Breast epithelium (tissue), 4 donors: Measurements from ENCODE around the gene ZNF496. TPM values are rescaled to one million over a fixed set of nuclear protein-coding genes. Genes with fewer than 3 reads are reported as not detected.

Experiments used
- DNase-seq, 2 donors: peaks; one replicate each; pipeline ENCODE4 v3.0.0-alpha.2; 2019; ENCODE audit warnings: low spot score in 2 of 2
- H3K27ac ChIP-seq, 2 donors: fragments of 200-600 bp; sonication (generic) in 1 of 2; one replicate each; pipeline ENCODE4 v1.5.1; 2016 to 2019; ENCODE audit warnings: mild to moderate bottlenecking in 1 of 2
- H3K27me3 ChIP-seq, 2 donors: fragments of 200-600 bp; sonication (generic) in 1 of 2; one replicate each; pipeline versions ENCODE4 v1.5.1 to v1.6.0; 2017 to 2019; ENCODE audit warnings: control low read depth in 1 of 2, mild to moderate bottlenecking in 1 of 2
- H3K36me3 ChIP-seq: fragments of 200-600 bp; one replicate; pipeline ENCODE4 v1.5.1; 2019
- H3K4me1 ChIP-seq, 2 donors: fragments of 200-600 bp; sonication (generic); one replicate each; pipeline ENCODE4 v1.5.1; 2016 to 2019; ENCODE audit warnings: control low read depth in 1 of 2
- H3K4me3 ChIP-seq, 3 donors: fragments of 200-600 bp; sonication (generic); 1 replicate in 2 of 3; 2 replicates in 1 of 3; pipeline ENCODE4 v1.5.1; 2016 to 2019; ENCODE audit warnings: mild to moderate bottlenecking in 3 of 3, moderate library complexity in 2 of 3
- H3K9me3 ChIP-seq, 2 donors: fragments of 200-600 bp; sonication (generic) in 1 of 2; one replicate each; pipeline ENCODE4 v1.5.1; 2016 to 2019; ENCODE audit warnings: control low read depth in 1 of 2
- CTCF ChIP-seq, 3 donors: fragments of 450-650 bp; IDR thresholded peaks; one replicate each; pipeline ENCODE4 v1.5.1; 2016 to 2017; ENCODE audit warnings: antibody characterized with exemption in 3 of 3, mild to moderate bottlenecking in 3 of 3, moderate library complexity in 3 of 3
- POLR2A ChIP-seq: fragments of 450-650 bp; IDR thresholded peaks from one replicate; pipeline ENCODE4 v1.6.1; 2016; ENCODE audit warnings: antibody characterized with exemption, mild to moderate bottlenecking, moderate library complexity
- POLR2AphosphoS5 ChIP-seq, 3 donors: sonication (generic); formaldehyde crosslinking; IDR thresholded peaks; one replicate each; pipeline ENCODE4 v1.6.1; 2017; ENCODE audit warnings: antibody characterized with exemption in 3 of 3
- intact Hi-C: fragments of 100-400 bp; cut with DNase I; formaldehyde crosslinking; loops from one replicate; pipeline ENCODE4 v1.15.1; 2023; ENCODE audit warnings: low total_unique reads
- total RNA-seq, 3 donors: library from RNA; depleted of rRNA; stranded (reverse); fragments of >200 nt; gene quantifications; one replicate each; pipeline ENCODE4 v1.1.0, GENCODE V29; 2016

The ZNF496 gene
- total RNA-seq, 3 donors from 2014 or later = 29.4 to 39.4 (median 31.1) TPM

DNA sequence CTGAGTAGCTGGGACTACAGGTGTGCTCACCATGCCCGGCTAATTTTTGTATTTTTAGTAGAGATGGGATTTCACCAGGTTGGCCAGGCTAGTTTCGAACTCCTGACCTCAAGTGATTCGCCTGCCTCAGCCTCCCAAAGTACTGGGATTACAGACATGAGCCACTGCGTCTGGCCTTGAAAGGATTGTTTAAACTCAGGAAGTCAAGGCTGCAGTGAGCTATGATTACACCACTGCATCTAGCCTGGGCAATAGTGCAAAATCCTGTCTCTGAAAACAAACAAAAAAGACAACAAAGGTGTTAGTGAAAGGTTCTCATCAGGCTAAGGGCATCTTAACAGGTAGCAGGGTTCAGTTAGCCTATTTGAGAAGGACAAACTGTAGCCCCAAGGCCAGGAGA lies 14.2 kb upstream of the ZNF496 start:
- Histone ChIP-seq H3K4me1 (no peaks in the 10 kb centered on the region), H3K27me3 (no peaks in the 10 kb centered on the region), H3K27ac (no peak overlapping the region), H3K4me3 (no peak overlapping the region), H3K36me3 (no peaks in the 10 kb centered on the region), H3K9me3 (no peaks in the 10 kb centered on the region)
- intact Hi-C loops = no loop called here
- DNase-seq = no peak
- TF ChIP-seq CTCF (IDR thresholded peaks at IDR 0.05) (no peak), POLR2AphosphoS5 (IDR thresholded peaks at IDR 0.05) (no peak), POLR2A (no peak)

- H3K27ac ChIP-seq = no peak overlapping the region
- no peaks in the 10 kb centered on the region for H3K9me3 ChIP-seq
- H3K36me3 ChIP-seq = no peaks in the 10 kb centered on the region
- H3K4me3 ChIP-seq = no peak overlapping the region
- H3K4me1 ChIP-seq = no peaks in the 10 kb centered on the region
- H3K27me3 ChIP-seq = no peaks in the 10 kb centered on the region
- intact Hi-C loops = no loop called here
- no peak for TF ChIP-seq POLR2A
- TF ChIP-seq CTCF (IDR thresholded peaks at IDR 0.05) = no peak
- no peak for TF ChIP-seq POLR2AphosphoS5 (IDR thresholded peaks at IDR 0.05)
- no peak for DNase-seq
Measured at GRCh38 chr1:247343801-247344200, 12.1 kb upstream of the ZNF496 start.

DNA sequence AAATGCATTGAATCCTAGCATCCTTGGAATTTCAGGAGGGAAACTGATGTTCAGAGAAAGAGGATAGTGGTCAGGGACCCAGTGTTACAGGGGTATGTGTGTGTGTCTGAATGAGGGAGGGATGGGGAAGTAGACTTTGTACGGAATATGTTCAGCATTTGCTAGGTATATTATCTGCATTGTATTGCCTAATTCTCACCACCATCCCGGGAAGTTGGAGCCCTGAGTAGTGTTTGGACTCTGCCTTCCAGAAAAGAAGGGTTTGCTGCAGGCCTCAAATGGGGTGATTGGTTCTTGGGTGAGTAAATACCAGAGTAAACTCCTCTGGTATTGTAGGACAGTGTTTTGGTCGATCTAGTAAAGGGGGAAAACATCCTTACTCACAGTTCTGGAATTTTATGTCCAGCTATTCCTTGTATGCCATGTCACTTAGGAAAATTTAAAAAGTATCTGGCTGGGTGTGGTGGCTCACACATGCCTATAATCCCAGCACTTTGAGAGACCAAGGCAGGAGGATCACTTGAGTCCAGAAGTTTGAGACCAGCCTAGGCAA lies 7.1 kb upstream of the ZNF496 start:
- DNase-seq = no peak
- no peaks in the 10 kb centered on the region for H3K9me3 ChIP-seq
- H3K27ac ChIP-seq = no peak overlapping the region
- no peaks in the 10 kb centered on the region for H3K27me3 ChIP-seq
- intact Hi-C loops = no loop called here
- no peaks in the 10 kb centered on the region for H3K4me1 ChIP-seq
- H3K36me3 ChIP-seq = no peaks in the 10 kb centered on the region
- no peak overlapping the region for H3K4me3 ChIP-seq
- TF ChIP-seq POLR2A (no peak), CTCF (IDR thresholded peaks at IDR 0.05) (no peak), POLR2AphosphoS5 (IDR thresholded peaks at IDR 0.05) (no peak)

GRCh38 chr1:247337961-247338360 lies 6.3 kb upstream of the ZNF496 start:
- Histone ChIP-seq H3K9me3 (no peaks in the 10 kb centered on the region), H3K4me1 (no peaks in the 10 kb centered on the region), H3K4me3 (no peak overlapping the region), H3K27me3 (no peaks in the 10 kb centered on the region), H3K27ac (no peak overlapping the region), H3K36me3 (no peaks in the 10 kb centered on the region)
- DNase-seq = no peak
- TF ChIP-seq CTCF (IDR thresholded peaks at IDR 0.05) (no peak), POLR2A (no peak), POLR2AphosphoS5 (IDR thresholded peaks at IDR 0.05) (no peak)
- intact Hi-C loops = no loop called here

DNA sequence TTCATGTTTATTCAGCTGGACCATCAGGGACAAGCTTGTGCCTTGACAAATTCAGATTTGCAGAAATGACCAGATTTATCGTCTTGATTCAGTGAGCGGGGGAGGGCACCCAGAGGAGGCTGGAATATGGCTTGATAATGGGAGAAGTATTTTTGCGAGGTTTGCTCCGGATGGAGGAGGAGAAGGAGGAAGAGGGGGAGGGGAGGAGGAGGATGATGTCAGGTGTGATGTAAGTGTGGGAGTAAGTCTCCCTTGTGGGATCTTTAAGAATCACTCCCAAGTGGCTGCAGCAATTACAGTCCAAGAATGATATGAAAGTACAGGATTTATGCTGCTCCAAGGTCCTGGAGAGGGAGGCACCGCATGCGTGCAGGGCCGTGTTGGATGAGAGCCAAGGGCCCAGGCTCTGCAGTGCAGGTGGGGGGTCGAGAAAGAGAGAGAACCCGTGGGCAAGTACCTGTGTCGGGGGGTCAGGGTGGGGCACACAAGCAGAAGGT lies 5.6 kb upstream of the ZNF496 start:
- intact Hi-C loops = no loop called here
- Histone ChIP-seq H3K4me1 (no peaks in the 10 kb centered on the region), H3K27ac (no peak overlapping the region), H3K27me3 (no peaks in the 10 kb centered on the region), H3K4me3 (no peak overlapping the region), H3K9me3 (no peaks in the 10 kb centered on the region), H3K36me3 (no peaks in the 10 kb centered on the region)
- TF ChIP-seq POLR2AphosphoS5 (IDR thresholded peaks at IDR 0.05) (no peak), POLR2A (no peak), CTCF (IDR thresholded peaks at IDR 0.05) (no peak)
- DNase-seq = no peak
